ENCODE results near the gene EMILIN2. TPM values are rescaled to one million over a fixed set of nuclear protein-coding genes. Genes with fewer than 3 reads are reported as not detected.

Gene EMILIN2
- total and polyA plus RNA-seq, 4 donors = 0.58 to 4.6 (median 1.8) TPM

DNA sequence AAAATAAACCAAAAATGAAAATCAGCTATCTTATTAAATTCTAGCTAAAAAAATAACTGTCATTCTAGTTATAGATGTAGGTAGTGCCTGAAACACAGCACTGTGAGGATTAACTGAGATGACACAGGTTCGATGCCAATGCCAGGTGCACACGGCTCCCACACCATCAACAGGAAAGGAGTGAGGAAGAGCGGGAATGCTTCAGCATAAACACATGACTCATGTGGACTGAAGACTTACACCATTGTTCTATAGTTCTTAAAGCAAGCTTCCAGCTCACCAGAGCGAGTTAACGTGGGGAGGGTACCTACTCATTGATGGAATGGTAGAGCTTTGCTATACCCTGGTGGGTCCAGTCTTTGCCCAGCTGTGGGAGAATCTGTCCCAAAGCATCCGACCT is 76.7 kb downstream of the EMILIN2 start (continued):
- TF ChIP-seq RXRA (IDR thresholded peaks at IDR 0.05) = no peak
- TF ChIP-seq RAD21 (IDR thresholded peaks at IDR 0.05) = no peak
- no peak for TF ChIP-seq FOXA1 (IDR thresholded peaks at IDR 0.05)
- no peak for TF ChIP-seq REST (IDR thresholded peaks at IDR 0.05)
- TF ChIP-seq HNF4G (IDR thresholded peaks at IDR 0.05) = no peak
- no peak for TF ChIP-seq ZBTB33 (IDR thresholded peaks at IDR 0.05)

DNA sequence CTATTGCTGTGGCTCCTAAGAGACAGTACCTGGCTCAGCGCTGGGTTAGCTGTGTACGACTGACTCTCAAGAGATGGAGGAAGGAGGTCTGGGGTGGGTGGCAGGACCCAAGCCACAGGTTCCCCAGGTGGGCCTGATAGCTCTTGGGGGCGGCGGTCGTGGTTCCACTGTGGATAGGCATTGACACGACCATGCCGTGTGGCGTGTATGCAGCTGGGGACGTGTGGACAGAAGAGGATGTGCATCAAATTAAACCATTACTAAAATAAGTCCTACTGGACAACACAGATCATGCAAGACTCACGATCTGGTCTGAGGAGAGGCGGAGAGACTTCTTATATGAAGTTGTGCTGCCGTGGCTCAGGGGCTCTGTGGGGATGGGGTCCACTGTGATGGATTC is 78.1 kb downstream of the EMILIN2 start:
- no peak for DNase-seq (ENCODE audit: low spot score)
- 93% methylated on average over 12 of the region's 12 CpGs for WGBS

More for the DNA sequence above, 78.1 kb downstream of the EMILIN2 start:
- Histone ChIP-seq H3K27me3 (ENCODE audit: control insufficient read depth in 4 of 4, insufficient read depth in 4 of 4, low read length in 3 of 4) (no peaks in the 10 kb centered on the region), H3K27ac (ENCODE audit: low read depth in 1 of 2, low read length in 2 of 2) (no peak overlapping the region), H3K36me3 (ENCODE audit: control insufficient read depth in 4 of 4, insufficient read depth in 3 of 4, low read depth in 1 of 4, low read length in 3 of 4) (peaks cover 40 to 98% (median 95%) of the 10 kb centered on the region in 4 donors), H3K9ac (ENCODE audit: low read depth in 1 of 2, low read length in 2 of 2) (no peak overlapping the region), H3K4me1 (ENCODE audit: control insufficient read depth in 4 of 4, insufficient read depth in 4 of 4, low read length in 3 of 4) (no peaks in the 10 kb centered on the region), H3K4me3 (ENCODE audit: low read depth in 1 of 3, low read length in 3 of 3) (no peak overlapping the region), H3K9me3 (ENCODE audit: control insufficient read depth in 4 of 4, low read length in 3 of 4) (no peaks in the 10 kb centered on the region)
- TF ChIP-seq YY1 (IDR thresholded peaks at IDR 0.05) (no peak), RAD21 (IDR thresholded peaks at IDR 0.05) (no peak), SP1 (IDR thresholded peaks at IDR 0.05) (no peak), TAF1 (conservative IDR thresholded peaks at IDR 0.05) (no peak), RXRA (IDR thresholded peaks at IDR 0.05) (no peak), MAX (IDR thresholded peaks at IDR 0.05) (no peak), ZBTB33 (IDR thresholded peaks at IDR 0.05) (no peak), JUND (IDR thresholded peaks at IDR 0.05) (no peak), REST (IDR thresholded peaks at IDR 0.05) (no peak), FOXA1 (IDR thresholded peaks at IDR 0.05) (no peak), FOXA2 (IDR thresholded peaks at IDR 0.05) (no peak), EGR1 (IDR thresholded peaks at IDR 0.05; ENCODE audit: low read depth in 2 of 2) (no peak), HNF4G (IDR thresholded peaks at IDR 0.05) (no peak), GABPA (IDR thresholded peaks at IDR 0.05 in 1 of 2, conservative IDR thresholded peaks at IDR 0.05 in 1 of 2) (no peak)
- TF ChIP-seq, protein P1, sequence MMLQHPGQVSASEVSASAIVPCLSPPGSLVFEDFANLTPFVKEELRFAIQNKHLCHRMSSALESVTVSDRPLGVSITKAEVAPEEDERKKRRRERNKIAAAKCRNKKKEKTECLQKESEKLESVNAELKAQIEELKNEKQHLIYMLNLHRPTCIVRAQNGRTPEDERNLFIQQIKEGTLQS (IDR thresholded peaks at IDR 0.05) = no peak
